Measurements from ENCODE around the gene KIF2C. TPM values are rescaled to one million over a fixed set of nuclear protein-coding genes. Genes with fewer than 3 reads are reported as not detected.
A peak's percentile ranks its signal among the peaks of the same experiment; 100 is the strongest.

Gene KIF2C
- total RNA-seq, 1 donor from 2014 or later = 1.6 TPM

GRCh38 chr1:44724296-44724954 lies 15.2 kb upstream of the KIF2C start:
- H3K27me3 ChIP-seq (ENCODE audit: low read depth) = peaks cover 20% of the 10 kb centered on the region
- no peak for TF ChIP-seq CTCF (IDR thresholded peaks at IDR 0.05; ENCODE audit: borderline replicate concordance)
- DNase-seq = no peak
- H3K4me3 ChIP-seq = no peak overlapping the region
- H3K27ac ChIP-seq (replicated peaks) = no peak overlapping the region
- H3K9me3 ChIP-seq (replicated peaks) = no peaks in the 10 kb centered on the region
- intact Hi-C loops (cut with micrococcal nuclease) = no loop called here
- H3K4me1 ChIP-seq = peaks cover 2% of the 10 kb centered on the region
- H3K36me3 ChIP-seq = no peaks in the 10 kb centered on the region

DNA sequence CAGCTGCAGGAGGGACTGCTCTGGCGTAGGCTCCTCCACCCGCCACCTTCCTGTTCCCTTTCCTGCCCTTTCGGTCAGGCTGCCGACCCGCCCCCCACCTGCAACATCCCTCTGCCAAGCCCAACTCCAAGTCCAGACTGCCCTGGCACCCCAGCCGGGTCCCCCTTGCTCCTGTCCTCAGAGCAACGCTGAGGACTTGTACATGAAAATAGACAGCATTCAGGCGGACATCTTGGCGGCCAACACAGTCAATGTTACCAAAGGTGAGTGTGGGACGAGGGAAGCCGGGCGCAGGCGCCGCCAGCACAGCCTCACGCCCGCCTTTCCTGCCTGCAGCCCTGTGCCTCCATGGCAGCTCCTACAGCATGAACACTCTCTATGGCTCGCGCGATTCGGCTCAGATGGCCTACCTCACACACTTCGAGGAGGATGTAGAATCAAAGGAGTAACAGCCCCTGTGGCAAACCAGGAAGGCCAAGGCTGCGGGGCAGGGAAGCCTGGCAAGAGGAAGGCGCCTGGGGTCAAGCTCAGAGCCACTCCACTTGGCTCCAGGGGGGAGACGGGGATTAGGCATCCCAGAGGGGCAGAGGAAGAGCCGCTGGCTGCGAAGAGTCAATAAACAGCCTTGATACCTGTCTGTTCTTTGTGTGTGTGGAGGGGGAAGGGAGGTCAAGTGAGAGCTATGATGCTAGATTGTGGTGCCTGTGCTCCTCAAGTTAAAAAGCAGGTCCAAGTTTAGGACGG lies 14.5 kb upstream of the KIF2C start:
- no peaks in the 10 kb centered on the region for H3K9me3 ChIP-seq (replicated peaks)
- H3K36me3 ChIP-seq = no peaks in the 10 kb centered on the region
- H3K27me3 ChIP-seq (ENCODE audit: low read depth) = peaks cover 20% of the 10 kb centered on the region
- TF ChIP-seq CTCF (IDR thresholded peaks at IDR 0.05; ENCODE audit: borderline replicate concordance) = no peak
- intact Hi-C loops (cut with micrococcal nuclease) = no loop called here
- no peak for DNase-seq
- no peak overlapping the region for H3K27ac ChIP-seq (replicated peaks)
- no peak overlapping the region for H3K4me3 ChIP-seq
- peaks cover 7% of the 10 kb centered on the region for H3K4me1 ChIP-seq

DNA sequence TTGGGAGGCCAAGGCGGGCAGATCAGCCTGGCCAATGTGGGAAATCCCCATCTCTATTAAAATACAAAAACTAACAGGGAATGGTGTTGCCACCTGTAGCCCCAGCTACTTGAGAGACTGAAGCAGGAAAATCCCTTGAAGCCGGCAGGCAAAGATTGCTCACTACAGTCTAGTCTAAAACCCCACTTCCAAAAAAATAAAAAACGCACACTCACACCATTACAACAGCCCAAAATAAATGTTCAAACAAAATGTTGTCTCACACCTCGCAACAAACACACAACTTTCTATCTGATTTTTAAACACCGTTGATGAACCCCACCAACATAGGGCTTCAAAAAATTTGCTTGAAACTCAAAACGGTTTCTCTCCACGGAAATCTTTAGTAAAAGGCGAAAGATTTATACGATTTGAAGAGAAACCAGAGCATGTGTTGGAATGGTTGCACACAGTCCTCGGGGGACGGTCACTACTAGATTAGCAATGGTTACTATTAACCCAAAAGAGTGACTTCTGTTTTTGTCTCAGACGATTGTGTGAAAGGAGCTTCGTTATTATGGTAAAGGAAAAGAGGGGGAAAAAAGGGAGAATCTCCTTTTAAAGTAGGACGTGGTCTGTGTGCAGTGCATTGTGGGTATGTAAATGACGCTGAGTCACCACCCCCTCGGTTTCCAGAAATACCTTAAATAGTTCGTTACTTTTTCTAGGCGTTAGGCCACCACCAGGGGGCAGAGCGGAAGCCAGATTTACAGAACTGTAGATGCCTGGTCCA lies 8.7 kb upstream of the KIF2C start, which contains the start of gene RNU5D-1:
RNU5D-1 (minus strand) TSS at position 430 of the 772 bp plus-strand sequence.
- intact Hi-C loops (cut with micrococcal nuclease) = no loop called here
- Histone ChIP-seq H3K36me3 (no peaks in the 10 kb centered on the region), H3K4me1 (peaks cover 21% of the 10 kb centered on the region), H3K9me3 (replicated peaks) (no peaks in the 10 kb centered on the region), H3K4me3 (peak within 1 kb of the TSS; percentile 50), H3K27me3 (ENCODE audit: low read depth) (no peaks in the 10 kb centered on the region), H3K27ac (replicated peaks) (peak within 1 kb of the TSS; percentile 86)
- TF ChIP-seq CTCF (IDR thresholded peaks at IDR 0.05; ENCODE audit: borderline replicate concordance) = peak; percentile 81
- peak; percentile 92 for DNase-seq

GRCh38 chr1:44733365-44733764 lies 6.3 kb upstream of the KIF2C start:
- intact Hi-C loops (cut with micrococcal nuclease) = no loop called here
- no peaks in the 10 kb centered on the region for H3K9me3 ChIP-seq (replicated peaks)
- TF ChIP-seq CTCF (IDR thresholded peaks at IDR 0.05; ENCODE audit: borderline replicate concordance) = no peak
- no peaks in the 10 kb centered on the region for H3K27me3 ChIP-seq (ENCODE audit: low read depth)
- no peak overlapping the region for H3K4me3 ChIP-seq
- peaks cover 21% of the 10 kb centered on the region for H3K4me1 ChIP-seq
- H3K36me3 ChIP-seq = no peaks in the 10 kb centered on the region
- H3K27ac ChIP-seq (replicated peaks) = peak overlapping the region; percentile 40
- DNase-seq = no peak

DNA sequence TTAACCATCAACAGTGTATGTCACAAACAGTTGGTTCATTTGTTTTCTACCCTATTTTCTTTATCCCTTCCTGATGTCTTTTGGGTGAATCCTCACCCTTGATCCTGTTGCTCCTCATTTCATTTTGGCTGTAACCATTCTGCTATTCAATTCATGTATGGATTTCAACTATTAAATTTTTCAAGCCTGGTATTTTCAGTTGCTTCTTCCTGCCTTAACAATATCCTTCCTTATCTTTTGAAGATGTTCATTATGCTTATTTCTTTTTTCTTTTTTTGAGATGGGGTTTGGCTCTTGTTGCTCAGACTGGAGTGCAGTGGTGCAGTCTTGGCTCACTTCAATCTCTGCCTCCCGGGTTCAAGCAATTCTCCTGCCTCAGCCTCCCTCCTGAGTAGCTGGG lies 5.9 kb upstream of the KIF2C start:
- Histone ChIP-seq H3K4me1 (peaks cover 21% of the 10 kb centered on the region), H3K27me3 (ENCODE audit: low read depth) (no peaks in the 10 kb centered on the region), H3K36me3 (no peaks in the 10 kb centered on the region), H3K4me3 (no peak overlapping the region), H3K27ac (replicated peaks) (peak overlapping the region; percentile 40), H3K9me3 (replicated peaks) (no peaks in the 10 kb centered on the region)
- no peak for DNase-seq
- no peak for TF ChIP-seq CTCF (IDR thresholded peaks at IDR 0.05; ENCODE audit: borderline replicate concordance)
- intact Hi-C loops (cut with micrococcal nuclease) = no loop called here

Data from left ventricle myocardium inferior (tissue), 1 donor.